OCI-LY3 (cell line): ENCODE results near the gene MVK.

Experiments used
- H2AFZ ChIP-seq: fragments of 200-600, 300-600 bp; shearing (Covaris generic); 2 replicates; pipeline ENCODE4 v1.6.0; 2014; ENCODE audit warnings: antibody characterized with exemption, low read depth, low read length
- H3K27ac ChIP-seq: fragments of 200-600, 300-600 bp; sonication (generic); 2 replicates; pipeline ENCODE4 v1.5.1; 2014; ENCODE audit warnings: mild to moderate bottlenecking, low read length, moderate library complexity, mixed read lengths
- H3K27me3 ChIP-seq: fragments of 200-600, 300-600 bp; sonication (generic); 2 replicates; pipeline ENCODE4 v1.6.1; 2014; ENCODE audit warnings: low read depth, low read length, mixed read lengths
- H3K36me3 ChIP-seq: fragments of 200-600, 300-600 bp; sonication (generic); replicated peaks from 2 replicates; pipeline ENCODE3; 2014; ENCODE audit warnings: low read depth, low read length, mixed read lengths
- H3K4me1 ChIP-seq: fragments of 300-600, 200-600 bp; sonication (generic); 2 replicates; pipeline ENCODE4 v1.6.1; 2014; ENCODE audit warnings: low read length, mixed read lengths
- H3K4me2 ChIP-seq: fragments of 200-600, 300-600 bp; sonication (generic); 2 replicates; pipeline ENCODE4 v1.6.1; 2014; ENCODE audit warnings: low read length, mixed read lengths
- H3K4me3 ChIP-seq: fragments of 300-600, 200-600 bp; sonication (generic); 2 replicates; pipeline ENCODE4 v1.5.1; 2014; ENCODE audit warnings: antibody characterized with exemption, mild to moderate bottlenecking, low read length, moderate library complexity
- H3K79me2 ChIP-seq: fragments of 300-600, 200-600 bp; shearing (Covaris generic); 2 replicates; pipeline ENCODE4 v1.6.1; 2014; ENCODE audit warnings: mild to moderate bottlenecking, low read length, mixed read lengths
- H3K9ac ChIP-seq: fragments of 300-600, 200-600 bp; shearing (Covaris generic); 2 replicates; pipeline ENCODE4 v1.6.0; 2014; ENCODE audit warnings: mild to moderate bottlenecking, low read length, moderate library complexity
- H3K9me3 ChIP-seq: fragments of 200-600, 300-600 bp; shearing (Covaris generic); 2 replicates; pipeline ENCODE4 v1.6.1; 2014; ENCODE audit warnings: low read length, mixed read lengths; ENCODE audit not compliant: insufficient read depth
- H4K20me1 ChIP-seq: fragments of 200-600, 300-600 bp; sonication (generic); 2 replicates; pipeline ENCODE4 v1.6.1; 2016; ENCODE audit warnings: low read length, mixed read lengths; ENCODE audit not compliant: insufficient read depth
- EZH2phosphoT487 ChIP-seq: fragments of 200-600 bp; shearing (Covaris generic); IDR thresholded peaks from 2 replicates; pipeline ENCODE4 v1.6.1; 2018; ENCODE audit warnings: antibody characterized with exemption, mixed run types, low read depth
- TF ChIP-seq, protein P1 (sequence below): fragments of 200-600, 300-600 bp; sonication (generic); IDR thresholded peaks from 2 replicates; pipeline ENCODE4 v1.5.1; 2014; ENCODE audit warnings: antibody characterized with exemption, low read length, low read depth

MVK gene

GRCh38 chr12:109537136-109537535 is 36.5 kb upstream of the MVK start:
- Histone ChIP-seq H3K4me1 (no peaks in the 10 kb centered on the region), H3K9me3 (no peaks in the 10 kb centered on the region)

GRCh38 chr12:109538191-109538863 is 35.3 kb upstream of the MVK start:
- Histone ChIP-seq H3K4me1 (no peaks in the 10 kb centered on the region), H3K4me3 (no peak overlapping the region), H2AFZ (no peak overlapping the region), H3K79me2 (no peaks in the 10 kb centered on the region), H4K20me1 (no peaks in the 10 kb centered on the region), H3K4me2 (no peak overlapping the region), H3K9ac (no peak overlapping the region), H3K27ac (no peak overlapping the region), H3K9me3 (no peaks in the 10 kb centered on the region), H3K27me3 (no peaks in the 10 kb centered on the region), H3K36me3 (no peaks in the 10 kb centered on the region)
- no peak for TF ChIP-seq EZH2phosphoT487
- TF ChIP-seq, protein P1, sequence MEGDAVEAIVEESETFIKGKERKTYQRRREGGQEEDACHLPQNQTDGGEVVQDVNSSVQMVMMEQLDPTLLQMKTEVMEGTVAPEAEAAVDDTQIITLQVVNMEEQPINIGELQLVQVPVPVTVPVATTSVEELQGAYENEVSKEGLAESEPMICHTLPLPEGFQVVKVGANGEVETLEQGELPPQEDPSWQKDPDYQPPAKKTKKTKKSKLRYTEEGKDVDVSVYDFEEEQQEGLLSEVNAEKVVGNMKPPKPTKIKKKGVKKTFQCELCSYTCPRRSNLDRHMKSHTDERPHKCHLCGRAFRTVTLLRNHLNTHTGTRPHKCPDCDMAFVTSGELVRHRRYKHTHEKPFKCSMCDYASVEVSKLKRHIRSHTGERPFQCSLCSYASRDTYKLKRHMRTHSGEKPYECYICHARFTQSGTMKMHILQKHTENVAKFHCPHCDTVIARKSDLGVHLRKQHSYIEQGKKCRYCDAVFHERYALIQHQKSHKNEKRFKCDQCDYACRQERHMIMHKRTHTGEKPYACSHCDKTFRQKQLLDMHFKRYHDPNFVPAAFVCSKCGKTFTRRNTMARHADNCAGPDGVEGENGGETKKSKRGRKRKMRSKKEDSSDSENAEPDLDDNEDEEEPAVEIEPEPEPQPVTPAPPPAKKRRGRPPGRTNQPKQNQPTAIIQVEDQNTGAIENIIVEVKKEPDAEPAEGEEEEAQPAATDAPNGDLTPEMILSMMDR, result no peak

More at GRCh38 chr12:109537136-109537535, 36.5 kb upstream of the MVK start:
- no peak overlapping the region for H2AFZ ChIP-seq
- no peak overlapping the region for H3K27ac ChIP-seq
- H4K20me1 ChIP-seq, result no peaks in the 10 kb centered on the region
- no peaks in the 10 kb centered on the region for H3K79me2 ChIP-seq
- H3K4me3 ChIP-seq, result no peak overlapping the region
- H3K9ac ChIP-seq, result no peak overlapping the region
- H3K4me2 ChIP-seq, result no peak overlapping the region
- H3K36me3 ChIP-seq, result no peaks in the 10 kb centered on the region
- no peaks in the 10 kb centered on the region for H3K27me3 ChIP-seq
- TF ChIP-seq, protein P1, result no peak
- no peak for TF ChIP-seq EZH2phosphoT487

DNA sequence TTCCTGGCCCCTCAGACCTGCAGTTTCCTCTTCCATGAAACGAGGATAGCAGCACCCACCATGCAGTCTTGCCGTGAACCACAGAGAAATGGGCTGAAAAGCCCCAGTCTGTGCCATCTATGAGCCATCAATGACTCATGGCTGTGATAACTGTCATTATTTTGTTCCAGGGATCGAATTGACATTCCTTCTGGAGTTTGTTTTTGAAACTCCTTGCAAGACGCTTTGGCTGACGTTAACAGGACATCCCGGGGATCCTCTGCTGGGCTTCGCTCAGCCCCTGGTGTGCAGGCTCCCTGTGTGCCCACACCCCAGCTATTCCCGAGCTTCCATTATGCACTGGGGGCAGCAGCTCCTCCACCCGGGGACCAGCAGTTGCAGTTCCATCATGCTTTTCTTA is 34.1 kb upstream of the MVK start:
- H3K9ac ChIP-seq, result no peak overlapping the region
- no peak overlapping the region for H3K4me2 ChIP-seq
- no peak overlapping the region for H2AFZ ChIP-seq
- H3K27ac ChIP-seq, result no peak overlapping the region
- H3K4me3 ChIP-seq, result no peak overlapping the region
- no peaks in the 10 kb centered on the region for H3K9me3 ChIP-seq
- no peak for TF ChIP-seq EZH2phosphoT487
- TF ChIP-seq, protein P1, result no peak
- H3K27me3 ChIP-seq, result no peaks in the 10 kb centered on the region
- no peaks in the 10 kb centered on the region for H3K36me3 ChIP-seq
- H3K79me2 ChIP-seq, result no peaks in the 10 kb centered on the region
- no peaks in the 10 kb centered on the region for H3K4me1 ChIP-seq
- no peaks in the 10 kb centered on the region for H4K20me1 ChIP-seq

- no peak overlapping the region for H3K27ac ChIP-seq
- no peak for TF ChIP-seq EZH2phosphoT487
- TF ChIP-seq, protein P1, result no peak
- H3K27me3 ChIP-seq, result no peaks in the 10 kb centered on the region
- no peak overlapping the region for H3K4me3 ChIP-seq
- no peaks in the 10 kb centered on the region for H3K79me2 ChIP-seq
- no peaks in the 10 kb centered on the region for H4K20me1 ChIP-seq
- no peaks in the 10 kb centered on the region for H3K4me1 ChIP-seq
- no peaks in the 10 kb centered on the region for H3K9me3 ChIP-seq
- no peak overlapping the region for H2AFZ ChIP-seq
- no peaks in the 10 kb centered on the region for H3K36me3 ChIP-seq
- no peak overlapping the region for H3K9ac ChIP-seq
- H3K4me2 ChIP-seq, result no peak overlapping the region
Observed at GRCh38 chr12:109540526-109541412, 32.8 kb upstream of the MVK start.
